ENCODE measurements around the gene COPS4.
A peak's percentile ranks its signal among the peaks of the same experiment; 100 is the strongest.
"Not testable (repeated sequence)": the region's sequence is repeated elsewhere in the genome, so short reads cannot be mapped to it uniquely, and the experiment has no call there.

Gene COPS4

DNA sequence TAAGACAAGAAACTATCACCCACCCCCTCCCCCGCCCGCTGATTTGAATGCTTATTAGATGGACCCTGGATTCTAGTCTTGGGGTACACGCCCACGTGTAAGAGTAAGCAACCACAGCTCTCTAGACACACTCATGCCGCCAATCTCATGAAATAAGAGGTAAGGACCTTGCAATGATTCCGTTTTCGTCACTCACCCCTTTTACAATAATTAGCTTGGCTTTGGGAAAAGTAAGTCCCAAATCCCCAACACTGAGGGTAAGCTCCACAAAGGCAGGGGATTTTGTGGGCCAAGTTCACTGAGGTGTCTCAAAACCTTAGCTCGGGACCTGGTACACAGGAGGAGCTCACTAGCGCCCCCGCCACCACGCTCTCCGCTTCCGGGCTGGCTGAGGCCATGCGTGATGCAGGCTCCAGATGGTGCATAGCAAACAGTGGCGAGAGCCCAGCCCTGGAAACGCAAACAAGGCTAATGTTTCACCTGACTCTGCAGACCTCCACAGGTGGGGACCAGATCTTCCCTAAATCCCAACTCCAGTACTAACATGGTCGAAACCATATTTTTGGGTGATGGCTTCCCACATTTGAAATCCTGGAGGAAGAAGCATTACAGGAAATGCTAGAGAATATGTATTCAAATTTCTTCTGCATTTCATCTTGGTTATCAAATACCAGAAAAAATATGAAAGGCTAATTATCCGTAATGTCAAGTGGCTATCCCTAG lies 75.4 kb downstream of the COPS4 start:
- peak overlapping the region; percentile 96 for H4K8ac ChIP-seq (ENCODE audit: low read depth, low read length)
- H2AK5ac ChIP-seq (ENCODE audit: low read length), result no peak overlapping the region
- H2BK12ac ChIP-seq (ENCODE audit: low read length), result no peak overlapping the region
- peak overlapping the region; percentile 93 for H3K27ac ChIP-seq (ENCODE audit: low read depth, low read length)
- peaks cover 18% of the 10 kb centered on the region for H3K79me1 ChIP-seq (ENCODE audit: low read length)
- peak overlapping the region; percentile 32 for H3K14ac ChIP-seq (ENCODE audit: low read length)
- peaks cover 5% of the 10 kb centered on the region for H3K79me2 ChIP-seq (ENCODE audit: control insufficient read depth, insufficient read depth, low read length, poor library complexity)
- H4K12ac ChIP-seq (ENCODE audit: low read depth, low read length), result no peak overlapping the region
- peak overlapping the region; percentile 20 for H3K4me3 ChIP-seq (ENCODE audit: low read depth, low read length)
- DNase-seq, result peak; percentile 91 to 94
- no peak overlapping the region for H3K23ac ChIP-seq (ENCODE audit: low read length)
- H3K27me3 ChIP-seq (ENCODE audit: insufficient read depth, low read length), result no peaks in the 10 kb centered on the region
- peak overlapping the region; percentile 89 for H2BK5ac ChIP-seq (ENCODE audit: low read depth, low read length, poor library complexity)
- H3K18ac ChIP-seq (ENCODE audit: low read length), result no peak overlapping the region
- peak overlapping the region; percentile 48 for H3K4ac ChIP-seq (ENCODE audit: low read depth, low read length)
- peaks cover 5 to 18% of the 10 kb centered on the region in 2 experiments for H3K4me1 ChIP-seq (ENCODE audit: control insufficient read depth in 1 of 2, insufficient read depth in 2 of 2, low read length in 2 of 2)
- H3K36me3 ChIP-seq (ENCODE audit: control insufficient read depth in 1 of 2, insufficient read depth in 2 of 2, low read length in 2 of 2), result no peaks in the 10 kb centered on the region
- peak overlapping the region; percentile 92 for H2AFZ ChIP-seq (ENCODE audit: insufficient read depth, low read length, poor library complexity)
- H4K91ac ChIP-seq (ENCODE audit: low read depth, low read length), result peak overlapping the region; percentile 82
- peak overlapping the region; percentile 66 for H3K4me2 ChIP-seq (ENCODE audit: low read length)
- H3K9ac ChIP-seq (ENCODE audit: low read length), result peak overlapping the region; percentile 79
- H3K9me3 ChIP-seq (ENCODE audit: insufficient read depth, low read depth, low read length), result peaks cover 1% of the 10 kb centered on the region
- WGBS (ENCODE audit: extremely low coverage, insufficient coverage, insufficient read length), result no CpG with 5 or more reads among the region's 18 CpGs
- H2BK120ac ChIP-seq (ENCODE audit: insufficient read depth, low read length, poor library complexity), result no peak overlapping the region

DNA sequence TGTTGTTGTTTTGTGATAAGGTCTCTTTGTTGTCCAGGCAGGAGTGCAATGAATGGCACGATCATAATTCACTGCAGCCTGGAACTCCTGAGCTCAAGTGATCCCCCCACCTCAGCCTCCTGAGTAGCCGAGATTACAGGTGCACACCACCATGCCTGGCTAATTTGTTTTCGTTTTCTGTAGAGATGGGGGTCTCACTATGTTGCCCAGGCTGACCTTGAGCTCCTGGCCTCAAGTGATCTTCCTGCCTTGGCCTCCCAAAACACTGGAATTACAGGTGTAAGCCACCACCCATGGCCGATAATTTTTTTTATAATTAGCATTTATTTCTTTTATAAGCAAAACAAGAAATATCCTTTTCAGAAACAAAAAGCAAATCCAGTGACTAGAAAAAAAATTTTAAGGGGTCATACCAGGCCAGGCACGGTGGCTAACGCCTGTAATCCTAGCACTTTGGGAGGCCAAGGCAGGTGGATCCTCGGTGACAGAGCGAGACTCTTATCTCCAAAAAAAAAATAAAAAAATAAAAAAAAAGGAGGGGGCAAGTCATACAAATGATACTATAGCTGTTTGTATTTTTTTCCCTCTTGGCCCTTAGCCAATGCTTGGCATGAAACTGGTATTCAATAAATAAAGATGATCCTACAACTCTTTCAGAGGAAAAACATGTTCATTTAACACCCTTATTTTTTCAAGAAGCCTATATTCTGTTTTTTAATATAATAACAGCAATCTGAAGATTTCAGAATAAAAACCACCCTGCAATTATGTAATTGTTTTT lies 76.2 kb downstream of the COPS4 start:
- H3K4me3 ChIP-seq (ENCODE audit: low read depth, low read length), result no peak overlapping the region
- H3K14ac ChIP-seq (ENCODE audit: low read length), result no peak overlapping the region
- no peak overlapping the region for H2AK5ac ChIP-seq (ENCODE audit: low read length)
- DNase-seq, result no peak
- no peak overlapping the region for H4K91ac ChIP-seq (ENCODE audit: low read depth, low read length)
- H4K8ac ChIP-seq (ENCODE audit: low read depth, low read length), result no peak overlapping the region
- no peak overlapping the region for H4K12ac ChIP-seq (ENCODE audit: low read depth, low read length)
- H3K4me1 ChIP-seq (ENCODE audit: control insufficient read depth in 1 of 2, insufficient read depth in 2 of 2, low read length in 2 of 2), result peaks cover 5 to 21% of the 10 kb centered on the region in 2 experiments
- peak overlapping the region; percentile 77 for H2BK12ac ChIP-seq (ENCODE audit: low read length)
- H2BK5ac ChIP-seq (ENCODE audit: low read depth, low read length, poor library complexity), result no peak overlapping the region
- no peaks in the 10 kb centered on the region for H3K27me3 ChIP-seq (ENCODE audit: insufficient read depth, low read length)
- peaks cover 1% of the 10 kb centered on the region for H3K9me3 ChIP-seq (ENCODE audit: insufficient read depth, low read depth, low read length)
- no peak overlapping the region for H3K23ac ChIP-seq (ENCODE audit: low read length)
- no peaks in the 10 kb centered on the region for H3K36me3 ChIP-seq (ENCODE audit: control insufficient read depth in 1 of 2, insufficient read depth in 2 of 2, low read length in 2 of 2)
- no CpG with 5 or more reads among the region's 8 CpGs for WGBS (ENCODE audit: extremely low coverage, insufficient coverage, insufficient read length)
- H3K4ac ChIP-seq (ENCODE audit: low read depth, low read length), result no peak overlapping the region
- H3K18ac ChIP-seq (ENCODE audit: low read length), result no peak overlapping the region
- no peak overlapping the region for H3K9ac ChIP-seq (ENCODE audit: low read length)
- H3K79me2 ChIP-seq (ENCODE audit: control insufficient read depth, insufficient read depth, low read length, poor library complexity), result peaks cover 5% of the 10 kb centered on the region
- H3K79me1 ChIP-seq (ENCODE audit: low read length), result peaks cover 18% of the 10 kb centered on the region
- H2BK120ac ChIP-seq (ENCODE audit: insufficient read depth, low read length, poor library complexity), result no peak overlapping the region
- H3K27ac ChIP-seq (ENCODE audit: low read depth, low read length), result no peak overlapping the region
- H2AFZ ChIP-seq (ENCODE audit: insufficient read depth, low read length, poor library complexity), result no peak overlapping the region
- H3K4me2 ChIP-seq (ENCODE audit: low read length), result peak overlapping the region; percentile 66

DNA sequence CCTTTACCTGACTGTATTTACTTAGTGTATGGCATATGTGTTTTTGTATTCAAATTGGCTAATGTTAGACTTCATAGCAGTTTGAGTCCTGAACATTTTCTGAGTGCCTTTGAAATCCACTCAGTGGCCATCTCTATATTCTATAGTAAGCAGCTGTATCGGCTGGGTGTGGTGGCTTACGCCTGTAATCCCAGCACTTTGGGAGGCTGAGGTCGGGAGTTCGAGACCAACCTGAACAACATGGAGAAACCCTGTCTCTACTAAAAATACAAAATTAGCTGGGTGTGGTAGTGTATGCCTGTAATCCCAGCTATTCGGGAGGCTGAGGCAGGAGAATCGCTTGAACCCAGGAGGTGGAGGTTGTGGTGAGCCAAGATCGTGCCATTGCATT lies 76.8 kb downstream of the COPS4 start:
- not testable (repeated sequence) for H3K9me3 ChIP-seq (ENCODE audit: insufficient read depth, low read depth, low read length); H3K9ac ChIP-seq (ENCODE audit: low read length); H4K91ac ChIP-seq (ENCODE audit: low read depth, low read length); H4K8ac ChIP-seq (ENCODE audit: low read depth, low read length); H2AK5ac ChIP-seq (ENCODE audit: low read length); H3K4me3 ChIP-seq (ENCODE audit: low read depth, low read length); H4K12ac ChIP-seq (ENCODE audit: low read depth, low read length); H2BK5ac ChIP-seq (ENCODE audit: low read depth, low read length, poor library complexity); H2BK120ac ChIP-seq (ENCODE audit: insufficient read depth, low read length, poor library complexity); H3K36me3 ChIP-seq (ENCODE audit: control insufficient read depth in 1 of 2, insufficient read depth in 2 of 2, low read length in 2 of 2); H3K23ac ChIP-seq (ENCODE audit: low read length); H3K4me2 ChIP-seq (ENCODE audit: low read length); H3K18ac ChIP-seq (ENCODE audit: low read length); H2AFZ ChIP-seq (ENCODE audit: insufficient read depth, low read length, poor library complexity); H3K79me2 ChIP-seq (ENCODE audit: control insufficient read depth, insufficient read depth, low read length, poor library complexity); H3K27me3 ChIP-seq (ENCODE audit: insufficient read depth, low read length); H3K4ac ChIP-seq (ENCODE audit: low read depth, low read length); H3K27ac ChIP-seq (ENCODE audit: low read depth, low read length); H3K14ac ChIP-seq (ENCODE audit: low read length)
- H2BK12ac ChIP-seq (ENCODE audit: low read length), result peak overlapping the region; percentile 26
- no CpG with 5 or more reads among the region's 7 CpGs for WGBS (ENCODE audit: extremely low coverage, insufficient coverage, insufficient read length)
- H3K79me1 ChIP-seq (ENCODE audit: low read length), result peaks cover 18% of the 10 kb centered on the region
- H3K4me1 ChIP-seq (ENCODE audit: control insufficient read depth in 1 of 2, insufficient read depth in 2 of 2, low read length in 2 of 2), result peaks cover 5 to 22% of the 10 kb centered on the region in 2 experiments
- DNase-seq, result peak in 1 of 2 donors; percentile 27

DNA sequence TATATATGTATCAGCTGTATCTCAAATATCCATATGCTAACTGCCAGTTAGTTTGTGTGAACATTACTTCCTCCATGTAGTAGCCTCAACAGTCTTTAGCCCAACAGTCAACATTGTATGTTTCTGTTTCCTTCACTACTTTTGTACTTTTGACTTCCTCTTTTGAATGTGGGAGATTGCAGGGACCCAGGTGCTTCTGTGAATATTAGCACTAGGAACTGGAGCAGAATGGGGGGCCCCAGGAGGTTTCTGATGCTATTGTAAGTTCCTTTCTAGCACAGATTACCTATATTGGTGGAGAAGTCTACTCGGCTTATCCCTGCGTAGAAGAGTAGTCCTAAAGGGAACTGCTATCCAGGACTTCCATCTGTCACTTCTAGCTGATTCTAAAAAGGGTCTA lies 77.2 kb downstream of the COPS4 start:
- H4K8ac ChIP-seq (ENCODE audit: low read depth, low read length), result no peak overlapping the region
- H3K18ac ChIP-seq (ENCODE audit: low read length), result no peak overlapping the region
- H3K36me3 ChIP-seq (ENCODE audit: control insufficient read depth in 1 of 2, insufficient read depth in 2 of 2, low read length in 2 of 2), result no peaks in the 10 kb centered on the region
- H4K12ac ChIP-seq (ENCODE audit: low read depth, low read length), result no peak overlapping the region
- H4K91ac ChIP-seq (ENCODE audit: low read depth, low read length), result peak overlapping the region; percentile 25
- H3K4me2 ChIP-seq (ENCODE audit: low read length), result peak overlapping the region; percentile 36
- H3K4me1 ChIP-seq (ENCODE audit: control insufficient read depth in 1 of 2, insufficient read depth in 2 of 2, low read length in 2 of 2), result peaks cover 5 to 22% of the 10 kb centered on the region in 2 experiments
- no peak overlapping the region for H3K9ac ChIP-seq (ENCODE audit: low read length)
- no peak overlapping the region for H2AFZ ChIP-seq (ENCODE audit: insufficient read depth, low read length, poor library complexity)
- H3K23ac ChIP-seq (ENCODE audit: low read length), result no peak overlapping the region
- no peak overlapping the region for H3K14ac ChIP-seq (ENCODE audit: low read length)
- H3K4me3 ChIP-seq (ENCODE audit: low read depth, low read length), result no peak overlapping the region
- H2BK12ac ChIP-seq (ENCODE audit: low read length), result no peak overlapping the region
- no peak overlapping the region for H3K4ac ChIP-seq (ENCODE audit: low read depth, low read length)
- H3K27me3 ChIP-seq (ENCODE audit: insufficient read depth, low read length), result no peaks in the 10 kb centered on the region
- peak overlapping the region; percentile 60 for H2BK5ac ChIP-seq (ENCODE audit: low read depth, low read length, poor library complexity)
- H3K79me2 ChIP-seq (ENCODE audit: control insufficient read depth, insufficient read depth, low read length, poor library complexity), result peaks cover 5% of the 10 kb centered on the region
- peaks cover 18% of the 10 kb centered on the region for H3K79me1 ChIP-seq (ENCODE audit: low read length)
- H3K27ac ChIP-seq (ENCODE audit: low read depth, low read length), result peak overlapping the region; percentile 84
- no peak overlapping the region for H2BK120ac ChIP-seq (ENCODE audit: insufficient read depth, low read length, poor library complexity)
- H2AK5ac ChIP-seq (ENCODE audit: low read length), result no peak overlapping the region
- WGBS (ENCODE audit: extremely low coverage, insufficient coverage, insufficient read length), result no CpG with 5 or more reads among the region's 2 CpGs
- peaks cover 1% of the 10 kb centered on the region for H3K9me3 ChIP-seq (ENCODE audit: insufficient read depth, low read depth, low read length)
- DNase-seq, result peak in 1 of 2 donors; percentile 31
